NOMO-1 (cell line): ENCODE results near the gene GAB2.
A peak's percentile ranks its signal among the peaks of the same experiment; 100 is the strongest.
"Not testable (repeated sequence)": the region's sequence is repeated elsewhere in the genome, so short reads cannot be mapped to it uniquely, and the experiment has no call there.

Experiments used
- DNase-seq, 2 experiments: peaks; one replicate each; lab custom pipeline; 2025; ENCODE audit not compliant: unreplicated experiment in 2 of 2; lab: John Stamatoyannopoulos, UW

GAB2 gene

GRCh38 chr11:78417175-78417887, at the start of gene GAB2:
TSS of gene GAB2 (minus strand) at chr11:78417820. CDS start at chr11:78417720, 100 bp downstream.
- DNase-seq: no peak

- DNase-seq: no peak
Observed at GRCh38 chr11:78467370-78467769, 49.8 kb upstream of the GAB2 start.

- DNase-seq: no peak
Observed at GRCh38 chr11:78465169-78465942, 47.7 kb upstream of the GAB2 start.

GRCh38 chr11:78464787-78465168, 47.2 kb upstream of the GAB2 start:
- not testable (repeated sequence) for DNase-seq

GRCh38 chr11:78460471-78460870, 42.9 kb upstream of the GAB2 start:
- no peak for DNase-seq

GRCh38 chr11:78459738-78460137, 42.1 kb upstream of the GAB2 start:
- no peak for DNase-seq

GRCh38 chr11:78457448-78457847, 39.8 kb upstream of the GAB2 start:
- no peak for DNase-seq

GRCh38 chr11:78453140-78453935, 35.7 kb upstream of the GAB2 start:
- DNase-seq: no peak

GRCh38 chr11:78451371-78452150, 33.9 kb upstream of the GAB2 start:
- no peak for DNase-seq

GRCh38 chr11:78450866-78451265, 33.2 kb upstream of the GAB2 start:
- DNase-seq: peak in 1 of 2 experiments; percentile 20

- DNase-seq: no peak
Observed at GRCh38 chr11:78449866-78450265, 32.2 kb upstream of the GAB2 start.

GRCh38 chr11:78446210-78446609, 28.6 kb upstream of the GAB2 start:
- no peak for DNase-seq

GRCh38 chr11:78444726-78445125, 27.1 kb upstream of the GAB2 start:
- DNase-seq: no peak

GRCh38 chr11:78441956-78442355, 24.3 kb upstream of the GAB2 start:
- DNase-seq: no peak

- DNase-seq: peak in 1 of 2 experiments; percentile 19
Observed at GRCh38 chr11:78438298-78438975, 20.8 kb upstream of the GAB2 start.

GRCh38 chr11:78432956-78433355, 15.3 kb upstream of the GAB2 start:
- no peak for DNase-seq

GRCh38 chr11:78432058-78432515, 14.5 kb upstream of the GAB2 start:
- DNase-seq: no peak

GRCh38 chr11:78429660-78430059, 12.0 kb upstream of the GAB2 start:
- DNase-seq: no peak

- no peak for DNase-seq
Observed at GRCh38 chr11:78429209-78429608, 11.6 kb upstream of the GAB2 start.

- DNase-seq: no peak
Observed at GRCh38 chr11:78428773-78429172, 11.2 kb upstream of the GAB2 start.
